LNCaP clone FGC (cell line): ENCODE results near the gene SMYD3.

Experiments used
- DNase-seq: peaks from one replicate; pipeline ENCODE4 v3.0.0-alpha.2; 2011; ENCODE audit warnings: low read depth
- H3K4me3 ChIP-seq: 2 replicates; pipeline ENCODE4 v1.5.1; 2011; ENCODE audit warnings: mild to moderate bottlenecking, low read depth, low read length, control low read depth
- TF ChIP-seq, protein P1 (sequence below): IDR thresholded peaks from 2 replicates; pipeline ENCODE4 v1.5.1; 2012; ENCODE audit warnings: mild to moderate bottlenecking; ENCODE audit not compliant: control insufficient read depth, insufficient read depth; ENCODE audit errors: extremely low read depth

The SMYD3 gene

DNA sequence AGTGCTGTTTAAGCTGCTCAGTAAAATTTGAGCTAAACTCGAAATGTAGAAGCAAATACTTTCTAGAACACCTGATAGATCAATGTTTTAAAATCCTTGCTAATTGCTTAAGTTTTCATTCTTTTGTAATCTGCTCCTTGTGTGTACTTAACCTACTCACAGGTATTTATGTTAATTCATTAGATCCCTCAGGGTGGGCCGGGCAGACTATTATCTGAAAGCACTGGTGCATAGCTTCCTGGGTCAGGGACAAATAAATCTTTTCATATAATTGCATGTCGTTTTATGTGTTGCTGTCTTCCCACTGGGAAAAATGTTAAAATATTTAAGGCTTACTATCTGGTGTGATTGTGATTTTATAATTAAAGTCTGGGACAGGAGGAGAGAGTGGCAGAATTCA, 440.5 kb downstream of the SMYD3 start:
- TF ChIP-seq, protein P1, sequence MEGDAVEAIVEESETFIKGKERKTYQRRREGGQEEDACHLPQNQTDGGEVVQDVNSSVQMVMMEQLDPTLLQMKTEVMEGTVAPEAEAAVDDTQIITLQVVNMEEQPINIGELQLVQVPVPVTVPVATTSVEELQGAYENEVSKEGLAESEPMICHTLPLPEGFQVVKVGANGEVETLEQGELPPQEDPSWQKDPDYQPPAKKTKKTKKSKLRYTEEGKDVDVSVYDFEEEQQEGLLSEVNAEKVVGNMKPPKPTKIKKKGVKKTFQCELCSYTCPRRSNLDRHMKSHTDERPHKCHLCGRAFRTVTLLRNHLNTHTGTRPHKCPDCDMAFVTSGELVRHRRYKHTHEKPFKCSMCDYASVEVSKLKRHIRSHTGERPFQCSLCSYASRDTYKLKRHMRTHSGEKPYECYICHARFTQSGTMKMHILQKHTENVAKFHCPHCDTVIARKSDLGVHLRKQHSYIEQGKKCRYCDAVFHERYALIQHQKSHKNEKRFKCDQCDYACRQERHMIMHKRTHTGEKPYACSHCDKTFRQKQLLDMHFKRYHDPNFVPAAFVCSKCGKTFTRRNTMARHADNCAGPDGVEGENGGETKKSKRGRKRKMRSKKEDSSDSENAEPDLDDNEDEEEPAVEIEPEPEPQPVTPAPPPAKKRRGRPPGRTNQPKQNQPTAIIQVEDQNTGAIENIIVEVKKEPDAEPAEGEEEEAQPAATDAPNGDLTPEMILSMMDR = no peak
- DNase-seq = no peak
- no peak overlapping the region for H3K4me3 ChIP-seq

DNA sequence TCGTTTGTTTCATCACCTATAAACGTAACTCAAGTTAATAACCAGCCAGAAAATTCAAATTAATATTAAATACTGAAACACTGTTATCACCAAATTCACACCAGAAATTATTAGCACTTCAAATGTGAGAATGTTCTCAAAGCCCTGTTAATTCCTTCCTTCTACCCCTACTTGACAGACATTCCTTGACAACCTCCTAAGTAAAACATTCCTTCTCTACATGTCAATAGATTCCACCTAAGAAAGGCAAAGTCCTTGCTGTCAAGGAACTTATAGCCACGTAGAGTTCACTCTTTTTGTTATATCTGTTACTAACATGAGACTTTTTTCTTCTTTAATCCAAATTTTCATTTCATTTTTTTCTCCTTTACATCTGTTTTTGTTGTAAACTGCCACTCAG, 441.5 kb downstream of the SMYD3 start:
- no peak for DNase-seq
- TF ChIP-seq, protein P1 = no peak
- no peak overlapping the region for H3K4me3 ChIP-seq

DNA sequence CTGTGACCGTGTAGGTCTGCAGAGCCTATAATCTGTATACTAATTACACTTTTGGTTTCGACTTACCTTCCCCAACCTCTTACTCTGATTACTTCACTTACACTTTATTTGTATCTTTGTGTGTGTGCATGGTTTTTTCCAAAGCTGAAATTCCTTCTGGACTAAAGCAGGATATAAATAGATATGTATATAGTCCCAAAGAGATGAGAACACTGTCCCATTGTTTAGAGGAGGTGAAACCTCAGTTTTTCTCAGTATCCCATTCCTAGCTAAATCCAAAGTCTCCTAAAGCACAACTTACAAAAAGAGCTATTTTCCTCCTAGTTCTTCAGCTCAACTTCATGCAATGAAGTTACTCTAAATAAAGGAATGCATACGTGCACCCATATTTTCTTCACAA, 442.2 kb downstream of the SMYD3 start:
- TF ChIP-seq, protein P1 = no peak
- DNase-seq = no peak
- no peak overlapping the region for H3K4me3 ChIP-seq

DNA sequence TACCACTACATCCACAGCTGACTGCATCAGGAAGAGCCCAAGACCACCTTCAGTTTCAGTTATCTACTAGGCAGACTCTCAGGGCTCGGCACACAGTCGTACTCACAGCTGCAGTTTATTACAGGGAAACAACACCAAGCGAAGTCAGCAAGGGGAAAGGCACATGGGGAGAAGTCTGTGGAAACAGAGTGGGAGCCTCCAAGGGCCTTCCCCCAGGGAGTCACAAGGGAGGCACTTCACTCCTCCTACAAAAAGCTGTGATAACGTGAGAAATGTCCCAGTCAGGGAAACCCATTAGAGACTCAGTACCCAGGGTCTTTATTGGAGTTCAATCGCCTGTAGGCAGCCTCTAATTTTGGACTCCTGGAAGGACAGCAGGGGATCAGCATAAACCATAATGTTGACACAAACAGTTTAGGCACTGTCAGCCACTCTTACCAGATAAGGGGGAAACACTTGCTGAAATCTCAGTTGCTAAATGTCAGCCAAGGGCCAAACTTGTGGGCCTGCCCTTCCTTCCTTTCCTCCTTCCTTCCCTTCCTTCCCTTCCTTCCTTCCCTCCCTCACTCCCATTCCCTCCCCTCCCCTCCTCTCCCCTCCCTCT, 444.0 kb downstream of the SMYD3 start:
- H3K4me3 ChIP-seq = no peak overlapping the region
- TF ChIP-seq, protein P1 = no peak
- no peak for DNase-seq

DNA sequence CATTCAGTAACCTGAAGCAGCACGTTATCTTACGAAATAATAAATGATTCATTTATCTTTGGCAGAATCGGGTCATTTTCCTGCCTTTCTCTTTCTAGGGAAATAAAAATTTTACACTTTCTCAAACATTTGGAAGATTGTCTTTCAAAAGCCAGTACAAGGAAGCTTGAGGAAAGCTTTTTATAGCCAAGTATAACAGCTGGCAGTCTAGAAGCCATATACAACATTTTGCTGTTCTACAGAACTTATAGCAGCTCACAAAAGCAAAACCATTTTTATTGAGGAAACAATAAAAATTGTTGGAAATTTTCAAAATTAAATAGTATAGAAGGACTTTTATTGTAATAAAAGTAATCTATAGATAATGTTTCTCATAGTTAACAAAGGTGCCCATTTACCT, 448.6 kb downstream of the SMYD3 start:
- TF ChIP-seq, protein P1 = no peak
- H3K4me3 ChIP-seq = no peak overlapping the region
- no peak for DNase-seq

DNA sequence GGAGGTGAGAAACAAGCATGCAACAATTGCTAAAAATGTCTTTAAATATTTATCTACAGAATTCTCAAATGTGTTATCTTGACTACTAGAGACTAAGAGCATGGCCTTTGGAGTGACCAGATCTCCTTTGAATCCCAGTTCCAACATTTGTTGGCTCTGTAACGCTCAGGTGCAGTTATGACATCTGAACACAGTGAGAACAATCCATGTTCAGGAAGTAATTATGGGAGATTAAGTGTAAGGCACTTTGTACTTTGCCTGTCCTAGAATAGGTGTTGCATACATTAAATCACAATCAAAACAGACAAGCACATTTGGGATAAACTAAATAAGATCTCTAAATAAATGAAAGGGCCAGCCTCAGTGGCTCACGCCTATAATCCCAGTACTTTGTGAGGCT, 454.5 kb downstream of the SMYD3 start:
- TF ChIP-seq, protein P1 = no peak
- no peak for DNase-seq

DNA sequence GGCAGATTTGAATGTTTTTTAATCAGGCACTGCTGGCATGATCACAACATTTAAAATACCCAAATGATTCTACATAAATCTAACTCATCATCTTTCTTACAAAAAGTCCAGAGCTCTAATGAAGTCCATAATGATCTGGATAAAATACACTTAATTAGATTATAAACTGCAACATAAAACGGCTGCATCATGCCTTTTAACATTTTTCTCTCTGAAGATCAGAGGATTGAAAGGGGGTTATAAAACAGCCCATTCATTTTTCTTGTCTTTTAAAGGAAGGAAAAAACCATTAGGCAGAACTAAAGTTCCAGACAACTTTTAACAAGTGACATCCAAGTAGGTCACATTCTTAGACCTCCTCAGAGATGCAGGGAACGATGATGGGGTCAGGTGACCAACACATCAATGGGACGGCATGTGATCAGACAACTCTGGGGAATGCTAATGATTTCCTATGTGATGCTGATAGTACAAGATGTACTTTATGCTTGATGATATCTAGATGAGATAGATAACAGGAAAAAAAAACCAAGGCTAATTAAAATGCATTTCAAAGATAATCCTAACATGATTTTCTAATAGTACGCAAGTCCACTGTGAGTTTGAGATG, 455.1 kb downstream of the SMYD3 start:
- TF ChIP-seq, protein P1 = no peak
- H3K4me3 ChIP-seq = no peak overlapping the region
- DNase-seq = no peak

More for the DNA sequence above, 454.5 kb downstream of the SMYD3 start:
- no peak overlapping the region for H3K4me3 ChIP-seq
